Ishikawa (cell line): ENCODE results near the gene ARPC5L.

Experiments used
- CEBPB ChIP-seq: IDR thresholded peaks from 2 replicates; pipeline ENCODE4 v1.6.1; 2012
- CREB1 ChIP-seq: IDR thresholded peaks from 2 replicates; pipeline ENCODE4 v1.6.1; 2012; ENCODE audit warnings: low read depth
- EGR1 ChIP-seq: IDR thresholded peaks from 2 replicates; pipeline ENCODE4 v1.6.1; 2012
- EP300 ChIP-seq: IDR thresholded peaks from 2 replicates; pipeline ENCODE4 v1.6.1; 2012; ENCODE audit warnings: borderline replicate concordance
- FOXM1 ChIP-seq: IDR thresholded peaks from 2 replicates; pipeline ENCODE4 v1.6.1; 2012; ENCODE audit warnings: low read depth, borderline replicate concordance
- MAX ChIP-seq: IDR thresholded peaks from 2 replicates; pipeline ENCODE4 v1.6.1; 2012
- NFIC ChIP-seq: IDR thresholded peaks from 2 replicates; pipeline ENCODE4 v1.6.1; 2012
- RAD21 ChIP-seq: IDR thresholded peaks from 2 replicates; pipeline ENCODE4 v1.6.1; 2012; ENCODE audit warnings: low read depth
- TAF1 ChIP-seq: IDR thresholded peaks from 2 replicates; pipeline ENCODE4 v1.6.1; 2012; ENCODE audit warnings: low read depth, mild to moderate bottlenecking
- TCF12 ChIP-seq: IDR thresholded peaks from 2 replicates; pipeline ENCODE4 v1.6.1; 2012; ENCODE audit warnings: low read depth
- YY1 ChIP-seq: IDR thresholded peaks from 2 replicates; pipeline ENCODE4 v1.6.1; 2012; ENCODE audit warnings: low read depth
- ZBTB7A ChIP-seq: IDR thresholded peaks from 2 replicates; pipeline ENCODE4 v1.6.1; 2012; ENCODE audit warnings: low read depth
- TF ChIP-seq, protein P1 (sequence below): IDR thresholded peaks from 2 replicates; pipeline ENCODE4 v1.6.1; 2012; ENCODE audit warnings: low read depth, mild to moderate bottlenecking

- TF ChIP-seq RAD21 (no peak), TAF1 (no peak), CEBPB (no peak), ZBTB7A (no peak), MAX (no peak), YY1 (no peak), NFIC (no peak), FOXM1 (no peak), EP300 (no peak), CREB1 (no peak), EGR1 (no peak), TCF12 (no peak)
- TF ChIP-seq, protein P1, sequence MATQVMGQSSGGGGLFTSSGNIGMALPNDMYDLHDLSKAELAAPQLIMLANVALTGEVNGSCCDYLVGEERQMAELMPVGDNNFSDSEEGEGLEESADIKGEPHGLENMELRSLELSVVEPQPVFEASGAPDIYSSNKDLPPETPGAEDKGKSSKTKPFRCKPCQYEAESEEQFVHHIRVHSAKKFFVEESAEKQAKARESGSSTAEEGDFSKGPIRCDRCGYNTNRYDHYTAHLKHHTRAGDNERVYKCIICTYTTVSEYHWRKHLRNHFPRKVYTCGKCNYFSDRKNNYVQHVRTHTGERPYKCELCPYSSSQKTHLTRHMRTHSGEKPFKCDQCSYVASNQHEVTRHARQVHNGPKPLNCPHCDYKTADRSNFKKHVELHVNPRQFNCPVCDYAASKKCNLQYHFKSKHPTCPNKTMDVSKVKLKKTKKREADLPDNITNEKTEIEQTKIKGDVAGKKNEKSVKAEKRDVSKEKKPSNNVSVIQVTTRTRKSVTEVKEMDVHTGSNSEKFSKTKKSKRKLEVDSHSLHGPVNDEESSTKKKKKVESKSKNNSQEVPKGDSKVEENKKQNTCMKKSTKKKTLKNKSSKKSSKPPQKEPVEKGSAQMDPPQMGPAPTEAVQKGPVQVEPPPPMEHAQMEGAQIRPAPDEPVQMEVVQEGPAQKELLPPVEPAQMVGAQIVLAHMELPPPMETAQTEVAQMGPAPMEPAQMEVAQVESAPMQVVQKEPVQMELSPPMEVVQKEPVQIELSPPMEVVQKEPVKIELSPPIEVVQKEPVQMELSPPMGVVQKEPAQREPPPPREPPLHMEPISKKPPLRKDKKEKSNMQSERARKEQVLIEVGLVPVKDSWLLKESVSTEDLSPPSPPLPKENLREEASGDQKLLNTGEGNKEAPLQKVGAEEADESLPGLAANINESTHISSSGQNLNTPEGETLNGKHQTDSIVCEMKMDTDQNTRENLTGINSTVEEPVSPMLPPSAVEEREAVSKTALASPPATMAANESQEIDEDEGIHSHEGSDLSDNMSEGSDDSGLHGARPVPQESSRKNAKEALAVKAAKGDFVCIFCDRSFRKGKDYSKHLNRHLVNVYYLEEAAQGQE, result no peak
Measured at GRCh38 chr9:124870723-124871122, 8.8 kb downstream of the ARPC5L start.
